Peyer's patch (tissue), 4 donors: ENCODE results near the gene DENND2A. TPM values are rescaled to one million over a fixed set of nuclear protein-coding genes. Genes with fewer than 3 reads are reported as not detected.

Source experiments
- DNase-seq, 3 donors: peaks; one replicate each; pipeline ENCODE4 v3.0.0-alpha.2; 2017 to 2019
- H3K27ac ChIP-seq, 4 donors: fragments of 200-600 bp; sonication (generic); one replicate each; pipeline ENCODE4 v1.5.1; 2016 to 2019
- H3K27me3 ChIP-seq, 2 donors: fragments of 200-600 bp; sonication (generic); one replicate each; pipeline ENCODE4 v1.5.1; 2019
- H3K36me3 ChIP-seq, 3 donors: fragments of 200-600 bp; sonication (generic); one replicate each; pipeline ENCODE4 v1.5.1; 2016 to 2019
- H3K4me1 ChIP-seq, 4 donors: fragments of 200-600 bp; sonication (generic); one replicate each; pipeline ENCODE4 v1.5.1; 2016 to 2019
- H3K4me3 ChIP-seq, 4 donors: fragments of 200-600 bp; sonication (generic); 1 replicate in 3 of 4; 2 replicates in 1 of 4; pipeline ENCODE4 v1.5.1; 2016 to 2019; ENCODE audit warnings: mild to moderate bottlenecking in 1 of 4
- H3K9me3 ChIP-seq, 4 donors: fragments of 200-600 bp; sonication (generic); one replicate each; pipeline ENCODE4 v1.5.1; 2016 to 2019; ENCODE audit warnings: mild to moderate bottlenecking in 1 of 4
- POLR2A ChIP-seq, 2 donors: fragments of 450-650 bp; IDR thresholded peaks; one replicate each; pipeline ENCODE4 v1.5.1; 2017; ENCODE audit warnings: antibody characterized with exemption in 2 of 2, mild to moderate bottlenecking in 2 of 2, moderate library complexity in 2 of 2
- total RNA-seq, 4 donors: library from RNA; depleted of rRNA; stranded (reverse); fragments of >200 nt; gene quantifications; one replicate each; pipeline ENCODE4 v1.1.0, GENCODE V29; 2016
- TF ChIP-seq, protein P1 (sequence below), 6 experiments: fragments of 450-650 bp in 4 of 6; fragments of 200-600 bp in 2 of 6; sonication (generic) in 1 of 6; IDR thresholded peaks; one replicate each; pipeline ENCODE4 v1.5.1; 2017 to 2019; ENCODE audit warnings: antibody characterized with exemption in 6 of 6, mild to moderate bottlenecking in 3 of 6, moderate library complexity in 1 of 6

Gene DENND2A
- total RNA-seq, 4 donors from 2014 or later, result 1.6 to 44.6 (median 8.3) TPM

DNA sequence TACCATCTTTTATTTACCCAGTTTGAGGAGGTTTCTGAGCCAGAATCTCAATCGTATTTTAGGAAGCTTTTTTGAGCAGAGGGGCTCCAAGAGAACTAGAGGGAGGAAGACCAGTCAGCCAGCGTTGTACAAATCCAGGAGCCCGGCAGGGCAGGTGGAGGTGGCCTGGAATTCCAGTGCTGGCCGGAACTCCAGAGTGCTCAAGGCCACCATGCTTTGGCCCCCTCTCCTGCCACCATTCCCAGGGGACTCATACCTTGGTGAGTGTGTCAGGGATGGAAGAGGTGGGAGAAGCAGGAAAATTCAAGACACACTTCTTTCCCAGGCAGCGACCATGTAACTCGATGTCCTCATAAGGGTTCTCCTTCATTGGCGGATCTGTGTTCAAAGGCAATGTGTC, 55.3 kb downstream of the DENND2A start:
- H3K9me3 ChIP-seq, result no peaks in the 10 kb centered on the region
- no peak overlapping the region for H3K4me3 ChIP-seq
- TF ChIP-seq, protein P1, sequence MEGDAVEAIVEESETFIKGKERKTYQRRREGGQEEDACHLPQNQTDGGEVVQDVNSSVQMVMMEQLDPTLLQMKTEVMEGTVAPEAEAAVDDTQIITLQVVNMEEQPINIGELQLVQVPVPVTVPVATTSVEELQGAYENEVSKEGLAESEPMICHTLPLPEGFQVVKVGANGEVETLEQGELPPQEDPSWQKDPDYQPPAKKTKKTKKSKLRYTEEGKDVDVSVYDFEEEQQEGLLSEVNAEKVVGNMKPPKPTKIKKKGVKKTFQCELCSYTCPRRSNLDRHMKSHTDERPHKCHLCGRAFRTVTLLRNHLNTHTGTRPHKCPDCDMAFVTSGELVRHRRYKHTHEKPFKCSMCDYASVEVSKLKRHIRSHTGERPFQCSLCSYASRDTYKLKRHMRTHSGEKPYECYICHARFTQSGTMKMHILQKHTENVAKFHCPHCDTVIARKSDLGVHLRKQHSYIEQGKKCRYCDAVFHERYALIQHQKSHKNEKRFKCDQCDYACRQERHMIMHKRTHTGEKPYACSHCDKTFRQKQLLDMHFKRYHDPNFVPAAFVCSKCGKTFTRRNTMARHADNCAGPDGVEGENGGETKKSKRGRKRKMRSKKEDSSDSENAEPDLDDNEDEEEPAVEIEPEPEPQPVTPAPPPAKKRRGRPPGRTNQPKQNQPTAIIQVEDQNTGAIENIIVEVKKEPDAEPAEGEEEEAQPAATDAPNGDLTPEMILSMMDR (IDR thresholded peaks at IDR 0.05), result no peak
- TF ChIP-seq POLR2A (IDR thresholded peaks at IDR 0.05), result no peak
- H3K36me3 ChIP-seq, result peaks cover 0 to 5% (median 0%) of the 10 kb centered on the region in 3 donors
- no peak overlapping the region for H3K27ac ChIP-seq
- H3K4me1 ChIP-seq, result no peaks in the 10 kb centered on the region
- H3K27me3 ChIP-seq, result no peaks in the 10 kb centered on the region
- DNase-seq, result no peak

DNA sequence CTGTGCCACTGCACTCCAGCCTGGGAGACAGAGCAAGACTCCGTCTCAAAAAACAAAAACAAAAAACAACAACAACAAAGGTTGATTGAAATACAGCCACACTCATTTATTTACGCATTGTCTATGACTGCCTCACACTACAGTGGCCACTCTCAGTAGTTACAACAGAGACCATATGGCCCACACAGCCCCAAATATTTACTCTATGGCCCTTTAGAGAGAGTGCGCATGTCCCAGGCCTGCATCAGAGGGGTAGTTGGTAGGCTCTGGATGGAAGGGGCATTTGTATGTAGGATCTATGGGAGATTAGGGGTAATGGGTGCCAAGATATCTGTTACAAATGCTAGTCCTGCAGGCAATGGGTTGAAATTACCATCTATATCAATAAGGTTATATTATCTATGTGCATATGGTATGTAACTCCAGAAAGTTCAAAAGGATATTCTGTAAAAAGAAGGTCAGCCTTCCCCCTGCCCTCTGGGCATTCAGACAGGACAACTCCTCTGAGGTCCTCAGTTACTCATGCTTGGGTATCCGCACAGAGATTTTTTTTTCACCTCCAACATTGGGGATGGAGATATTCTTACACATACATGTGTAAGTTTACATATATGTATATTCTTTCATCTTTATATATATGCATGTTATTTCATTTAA, 56.3 kb downstream of the DENND2A start:
- no peaks in the 10 kb centered on the region for H3K9me3 ChIP-seq
- H3K4me3 ChIP-seq, result no peak overlapping the region
- TF ChIP-seq, protein P1 (IDR thresholded peaks at IDR 0.05), result no peak
- no peak for TF ChIP-seq POLR2A (IDR thresholded peaks at IDR 0.05)
- H3K36me3 ChIP-seq, result peaks cover 0 to 5% (median 0%) of the 10 kb centered on the region in 3 donors
- H3K27me3 ChIP-seq, result no peaks in the 10 kb centered on the region
- no peak for DNase-seq
- no peak overlapping the region for H3K27ac ChIP-seq
- H3K4me1 ChIP-seq, result no peaks in the 10 kb centered on the region

DNA sequence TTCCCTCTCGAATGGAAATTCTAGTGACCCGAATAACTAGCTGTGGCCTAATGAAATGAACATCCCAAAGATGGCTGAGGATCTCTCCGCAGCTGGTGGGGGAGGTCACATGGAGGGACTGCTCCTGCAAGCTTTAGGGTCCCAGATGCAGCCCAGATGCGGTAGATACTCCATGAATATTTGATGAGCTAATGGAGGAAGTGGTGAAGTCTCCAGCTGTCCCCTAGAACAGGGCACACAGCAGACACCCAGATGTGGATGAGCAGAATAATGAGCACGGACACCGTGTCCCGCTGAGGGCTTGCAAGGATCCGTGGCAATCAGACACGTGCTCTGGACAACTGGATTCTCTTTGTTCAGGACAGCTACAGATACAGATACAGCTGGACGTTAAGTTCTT, 59.2 kb downstream of the DENND2A start:
- Histone ChIP-seq H3K27me3 (no peaks in the 10 kb centered on the region), H3K4me1 (no peaks in the 10 kb centered on the region), H3K36me3 (peaks cover 0 to 5% (median 0%) of the 10 kb centered on the region in 3 donors), H3K27ac (no peak overlapping the region), H3K9me3 (no peaks in the 10 kb centered on the region), H3K4me3 (no peak overlapping the region)
- no peak for TF ChIP-seq POLR2A (IDR thresholded peaks at IDR 0.05)
- TF ChIP-seq, protein P1 (IDR thresholded peaks at IDR 0.05), result no peak
- no peak for DNase-seq

DNA sequence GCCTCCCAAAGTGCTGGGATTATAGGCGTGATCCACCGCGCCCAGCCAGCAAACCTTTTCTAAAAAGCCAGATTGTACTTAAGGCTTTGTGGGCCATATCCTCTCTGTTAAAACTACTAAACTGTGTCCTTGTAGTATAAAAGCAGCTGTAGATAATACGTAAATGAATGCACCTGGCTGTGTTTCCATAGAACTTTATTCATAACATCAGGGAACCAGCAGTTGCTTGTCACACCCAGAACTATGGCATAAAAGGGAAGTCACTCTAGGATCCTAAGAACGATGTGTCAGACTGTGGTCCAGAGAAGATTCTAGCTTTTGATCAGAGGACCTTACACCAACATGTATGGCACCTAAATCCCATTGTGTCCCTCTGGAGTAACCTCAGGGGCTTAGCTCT, 63.0 kb downstream of the DENND2A start:
- no peaks in the 10 kb centered on the region for H3K9me3 ChIP-seq
- no peak for TF ChIP-seq POLR2A (IDR thresholded peaks at IDR 0.05)
- TF ChIP-seq, protein P1 (IDR thresholded peaks at IDR 0.05), result no peak
- H3K4me3 ChIP-seq, result no peak overlapping the region
- H3K27me3 ChIP-seq, result no peaks in the 10 kb centered on the region
- peaks cover 0 to 6% (median 0%) of the 10 kb centered on the region in 3 donors for H3K36me3 ChIP-seq
- H3K27ac ChIP-seq, result no peak overlapping the region
- DNase-seq, result no peak
- H3K4me1 ChIP-seq, result no peaks in the 10 kb centered on the region

DNA sequence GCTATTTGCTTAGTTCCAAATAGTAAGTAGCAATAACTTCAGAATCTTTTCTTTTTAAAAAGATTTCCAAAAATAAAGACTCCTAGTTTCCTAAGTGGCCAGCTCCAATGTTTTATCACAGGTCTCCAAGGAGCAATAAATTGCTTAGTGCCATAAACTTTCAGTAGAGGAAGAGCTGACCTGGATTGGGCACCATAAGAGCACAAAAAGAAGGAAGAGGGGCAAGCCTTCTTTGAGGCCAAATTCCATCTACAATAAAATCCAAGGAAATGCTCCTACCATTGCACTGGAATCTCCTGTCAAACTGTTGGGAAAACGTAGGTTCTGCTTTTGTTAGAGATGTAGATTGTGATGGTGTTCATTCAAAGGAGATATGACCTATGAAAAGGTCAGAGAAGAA, 64.0 kb downstream of the DENND2A start:
- Histone ChIP-seq H3K27me3 (no peaks in the 10 kb centered on the region), H3K36me3 (peaks cover 0 to 6% (median 0%) of the 10 kb centered on the region in 3 donors), H3K4me3 (no peak overlapping the region), H3K27ac (no peak overlapping the region), H3K9me3 (no peaks in the 10 kb centered on the region), H3K4me1 (no peaks in the 10 kb centered on the region)
- DNase-seq, result no peak
- no peak for TF ChIP-seq POLR2A (IDR thresholded peaks at IDR 0.05)
- TF ChIP-seq, protein P1 (IDR thresholded peaks at IDR 0.05), result no peak
